Limb (tissue), 2 donors: ENCODE data around the gene TENT4A.

ENCODE experiments used
- DNase-seq, 2 donors: peaks; one replicate each; pipeline ENCODE4 v3.0.0-alpha.2; 2016; ENCODE audit errors: extremely low spot score in 2 of 2

TENT4A gene

DNA sequence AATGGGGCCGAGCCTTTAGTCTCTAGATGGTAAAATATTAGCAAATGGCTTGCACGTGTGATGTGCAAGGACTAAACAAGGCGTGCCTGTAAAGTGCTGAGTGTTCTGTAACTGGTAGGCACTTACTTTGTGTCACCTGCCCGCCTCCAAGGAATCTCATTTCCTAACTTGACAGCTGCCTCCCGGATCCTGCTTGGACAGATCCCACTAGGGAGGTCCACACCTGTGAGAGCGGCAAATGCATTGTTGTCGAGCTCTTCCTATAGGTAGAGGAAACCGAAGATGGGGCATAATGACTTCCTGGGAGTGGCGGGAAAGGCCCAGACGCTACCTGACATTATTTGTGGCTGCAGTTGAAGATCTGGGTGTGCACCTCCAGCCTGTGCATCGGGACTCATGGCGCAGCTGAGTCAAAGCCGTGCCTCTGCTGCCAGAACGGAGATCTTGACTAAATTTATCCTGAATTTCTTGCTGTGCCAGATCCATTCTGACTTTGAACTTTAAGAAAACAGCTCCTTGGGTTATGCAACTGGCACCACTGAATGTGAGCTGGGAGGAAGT lies 79.8 kb downstream of the TENT4A start:
- DNase-seq: no peak

DNA sequence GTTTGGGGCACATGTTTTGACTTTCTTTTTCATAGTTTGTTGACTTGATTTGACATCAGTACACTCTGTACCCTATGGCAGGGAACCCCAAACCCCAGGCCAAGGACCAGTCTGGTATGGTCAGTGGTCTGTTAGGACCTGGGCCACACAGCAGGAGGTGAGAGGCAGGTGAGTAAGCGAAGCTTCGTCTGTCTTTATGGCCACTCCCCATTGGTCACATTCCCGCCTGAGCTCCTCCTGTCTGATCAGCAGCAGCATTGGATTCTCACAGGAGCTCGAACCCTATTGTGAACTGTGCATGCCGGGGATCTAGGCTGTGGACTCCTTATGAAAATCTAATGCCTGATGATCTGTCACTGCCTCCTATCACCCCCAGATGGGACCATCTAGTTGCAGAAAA lies 88.0 kb downstream of the TENT4A start:
- no peak for DNase-seq

DNA sequence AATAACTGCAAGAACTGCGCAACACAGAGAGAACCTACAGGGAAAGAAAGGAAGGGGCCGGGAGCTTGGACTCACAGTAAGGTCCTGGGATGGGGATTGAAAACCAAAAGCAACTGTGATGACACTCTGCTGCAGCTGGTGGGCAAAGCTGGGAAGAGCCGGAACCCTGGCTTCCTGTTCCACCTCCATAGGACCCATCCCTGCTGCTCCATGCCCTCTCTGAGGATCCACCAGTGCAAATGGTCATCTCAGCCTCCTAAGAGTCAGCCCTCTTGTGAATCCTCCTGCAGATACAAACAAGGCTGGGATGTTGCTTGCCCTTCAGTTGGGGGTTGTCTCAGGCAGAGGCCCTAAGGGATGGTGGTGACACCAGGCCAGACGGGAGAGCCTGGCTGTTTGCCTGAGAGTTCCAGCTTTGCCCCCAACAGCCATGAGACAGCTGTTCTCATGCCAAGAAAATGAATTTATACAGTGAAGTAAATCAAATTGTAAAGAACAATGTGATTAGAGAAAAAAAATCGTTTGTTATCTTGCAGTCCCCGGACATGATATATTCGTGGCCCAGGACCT lies 90.8 kb downstream of the TENT4A start:
- no peak for DNase-seq

DNA sequence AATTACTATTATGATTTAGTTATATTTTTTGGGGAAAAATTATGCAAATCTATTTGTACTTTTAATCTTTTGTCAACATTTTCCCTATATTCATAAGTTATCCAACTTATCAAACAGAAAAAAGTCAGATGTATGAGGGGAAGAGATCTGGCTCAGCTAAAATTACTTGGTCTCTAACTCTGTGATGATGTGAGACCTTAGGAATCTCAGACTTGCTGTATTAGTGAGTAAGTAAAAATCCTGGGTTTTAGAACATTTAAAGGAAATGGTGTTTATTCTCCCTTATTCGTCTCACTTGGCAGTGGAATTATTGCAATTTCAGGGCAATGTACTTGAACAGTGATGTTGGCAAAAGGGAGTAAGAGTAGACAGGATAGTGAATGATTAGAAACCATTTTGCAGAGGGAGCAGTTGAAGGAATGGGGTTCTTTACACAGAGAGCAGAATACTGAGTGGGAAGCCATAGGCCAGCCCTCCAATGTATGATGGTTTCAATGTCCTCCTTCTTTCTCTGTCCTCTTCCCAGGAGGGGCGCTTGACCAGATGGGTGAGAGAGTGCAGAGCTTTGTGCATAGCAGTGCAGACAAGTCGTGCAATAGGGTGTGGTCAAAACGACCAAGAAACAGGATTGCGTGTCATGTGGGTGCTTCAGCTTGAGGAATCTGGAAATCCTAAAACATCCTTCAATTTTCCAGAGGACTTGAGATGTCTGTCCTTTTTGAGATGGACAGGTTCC lies 91.7 kb downstream of the TENT4A start:
- peak in 1 of 2 donors; percentile 21 for DNase-seq

DNA sequence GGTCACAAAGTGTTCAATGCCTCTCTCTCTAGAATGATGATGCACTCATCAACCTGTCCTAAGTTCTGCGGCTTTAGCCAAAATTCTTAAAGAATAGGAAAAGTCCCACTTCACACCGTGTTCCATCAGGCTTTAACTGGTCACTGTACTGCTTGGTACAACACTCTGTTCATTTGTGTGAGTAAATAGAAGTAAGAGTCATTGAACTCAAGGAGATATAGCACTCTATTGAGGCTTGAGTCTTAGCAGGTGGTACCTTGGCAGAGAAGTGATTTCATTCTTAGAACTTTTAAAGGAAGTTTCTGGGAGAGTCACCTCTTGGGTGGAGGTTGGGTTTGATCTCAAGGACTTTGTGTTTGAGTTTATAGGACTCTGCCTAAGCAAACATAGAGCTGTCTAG lies 92.6 kb downstream of the TENT4A start:
- DNase-seq: no peak
